Sigmoid colon (tissue), 7 donors: ENCODE data around the gene C1orf167. TPM values are rescaled to one million over a fixed set of nuclear protein-coding genes. Genes with fewer than 3 reads are reported as not detected.

Source experiments
- DNase-seq: peaks from one replicate; pipeline ENCODE4 v3.0.0-alpha.2; 2019
- H3K27ac ChIP-seq, 4 donors: fragments of 200-600 bp; sonication (generic); one replicate each; pipeline ENCODE4 v1.5.1; 2016 to 2019; ENCODE audit warnings: mild to moderate bottlenecking in 1 of 4
- H3K27me3 ChIP-seq, 3 donors: fragments of 200-600 bp; sonication (generic); one replicate each; pipeline ENCODE4 v1.5.1; 2019; ENCODE audit warnings: mild to moderate bottlenecking in 1 of 3
- H3K36me3 ChIP-seq, 4 donors: fragments of 200-600 bp; sonication (generic); one replicate each; pipeline ENCODE4 v1.5.1; 2016 to 2019
- H3K4me1 ChIP-seq, 4 donors: fragments of 200-600 bp; sonication (generic); one replicate each; pipeline ENCODE4 v1.5.1; 2017 to 2019
- H3K4me3 ChIP-seq, 4 donors: fragments of 200-600 bp; sonication (generic); one replicate each; pipeline ENCODE4 v1.5.1; 2017 to 2019; ENCODE audit warnings: mild to moderate bottlenecking in 2 of 4, moderate library complexity in 1 of 4
- H3K9me3 ChIP-seq, 4 donors: fragments of 200-600 bp in 3 of 4; sonication (generic) in 3 of 4; one replicate each; pipeline versions ENCODE4 v1.5.1 to v1.6.1; 2013 to 2019
- CTCF ChIP-seq, 4 experiments: fragments of 450-650 bp in 3 of 4; fragments of 200-600 bp in 1 of 4; IDR thresholded peaks; one replicate each; pipeline ENCODE4 v1.5.1; 2016 to 2019; ENCODE audit warnings: antibody characterized with exemption in 4 of 4, mild to moderate bottlenecking in 3 of 4, moderate library complexity in 2 of 4
- EP300 ChIP-seq, 4 donors: sonication (generic); formaldehyde crosslinking; IDR thresholded peaks; one replicate each; pipeline ENCODE4 v1.6.1; 2017; ENCODE audit warnings: antibody characterized with exemption in 4 of 4
- POLR2A ChIP-seq, 2 donors: fragments of 450-650 bp; IDR thresholded peaks; one replicate each; pipeline ENCODE4 v1.6.1; 2016; ENCODE audit warnings: antibody characterized with exemption in 2 of 2, mild to moderate bottlenecking in 2 of 2, moderate library complexity in 2 of 2
- POLR2AphosphoS5 ChIP-seq, 4 donors: sonication (generic); formaldehyde crosslinking; IDR thresholded peaks; one replicate each; pipeline ENCODE4 v1.6.1; 2017; ENCODE audit warnings: antibody characterized with exemption in 4 of 4
- WGBS, 2 donors: extraction: QIAGEN DNeasy Blood & Tissue Kit; methylation state at CpG; one replicate each; pipeline ENCODE4 v1.1.7; 2013; 5-methylcytosine and 5-hydroxymethylcytosine counted together
- intact Hi-C: fragments of 100-400 bp; cut with DNase I; formaldehyde crosslinking; loops from one replicate; pipeline ENCODE4 v1.15.1; 2023
- polyA plus RNA-seq, 3 donors: library from polyadenylated mRNA; stranded (reverse); fragments of 200-250 nt; gene quantifications; one replicate each; pipeline ENCODE4 v1.2.3, GENCODE V29; 2013
- total RNA-seq, 4 donors: library from RNA; depleted of rRNA; stranded (reverse); fragments of >200 nt; gene quantifications; one replicate each; pipeline ENCODE4 v1.1.0, GENCODE V29; 2016
- donor health status: healthy with polysubstance abuse.
- donor health status: Bipolar disorder and iron deficiency.
- donor health status: healthy.

C1orf167 gene
- 1 to 10 TPM in 2 of 4 donors, under 1 TPM in 1, not detected in 1; 0.66 to 1.8 (median 1.1) TPM for total RNA-seq
- polyA plus RNA-seq = 1 to 10 TPM; 1.6 to 2.4 (median 2.2) TPM

GRCh38 chr1:11761988-11762406 is at the start of gene C1orf167:
C1orf167 (plus strand) TSS chr1:11762193; CDS start chr1:11764401, 2,208 bp downstream.
- no peaks in the 10 kb centered on the region for H3K36me3 ChIP-seq
- no peak within 1 kb of the TSS for H3K27ac ChIP-seq
- intact Hi-C loops = no loop called here
- H3K4me3 ChIP-seq = no peak within 1 kb of the TSS
- TF ChIP-seq POLR2AphosphoS5 (IDR thresholded peaks at IDR 0.05) (no peak), CTCF (IDR thresholded peaks at IDR 0.05) (no peak)
- peaks cover 15 to 51% (median 16%) of the 10 kb centered on the region in 3 donors for H3K27me3 ChIP-seq
- peaks cover 0 to 6% (median 3%) of the 10 kb centered on the region in 4 donors for H3K4me1 ChIP-seq
- H3K9me3 ChIP-seq = no peaks in the 10 kb centered on the region
- no peak for DNase-seq
- 7% methylated on average over 29 of the region's 29 CpGs for WGBS, 2 donors

GRCh38 chr1:11712285-11712684 is 49.7 kb upstream of the C1orf167 start:
- H3K36me3 ChIP-seq = no peaks in the 10 kb centered on the region
- H3K27ac ChIP-seq = no peak overlapping the region
- H3K4me1 ChIP-seq = no peaks in the 10 kb centered on the region
- intact Hi-C loops = no loop called here
- no peak for DNase-seq
- no peak for TF ChIP-seq CTCF (IDR thresholded peaks at IDR 0.05)
- TF ChIP-seq POLR2AphosphoS5 (IDR thresholded peaks at IDR 0.05) = no peak
- no peak for TF ChIP-seq EP300 (IDR thresholded peaks at IDR 0.05)
- no peak for TF ChIP-seq POLR2A (IDR thresholded peaks at IDR 0.05)
- H3K27me3 ChIP-seq = peaks cover 0 to 14% (median 0%) of the 10 kb centered on the region in 3 donors
- WGBS, 2 donors = 89 to 92% methylated on average over 8 of the region's 8 CpGs
- H3K4me3 ChIP-seq = no peak overlapping the region
- H3K9me3 ChIP-seq = no peaks in the 10 kb centered on the region

- DNase-seq = no peak
- Histone ChIP-seq H3K36me3 (no peaks in the 10 kb centered on the region), H3K9me3 (no peaks in the 10 kb centered on the region), H3K4me1 (no peaks in the 10 kb centered on the region), H3K27me3 (peaks cover 0 to 14% (median 0%) of the 10 kb centered on the region in 3 donors), H3K4me3 (no peak overlapping the region), H3K27ac (no peak overlapping the region)
- TF ChIP-seq EP300 (IDR thresholded peaks at IDR 0.05) = no peak
- TF ChIP-seq POLR2AphosphoS5 (IDR thresholded peaks at IDR 0.05) = no peak
- no peak for TF ChIP-seq POLR2A (IDR thresholded peaks at IDR 0.05)
- no peak for TF ChIP-seq CTCF (IDR thresholded peaks at IDR 0.05)
- intact Hi-C loops = no loop called here
- WGBS, 2 donors = 75 to 84% methylated on average over 11 of the region's 11 CpGs
These were observed 48.9 kb upstream of the C1orf167 start for GRCh38 chr1:11713095-11713494.

GRCh38 chr1:11714831-11715575 is 47.0 kb upstream of the C1orf167 start:
- intact Hi-C loops = no loop called here
- Histone ChIP-seq H3K36me3 (no peaks in the 10 kb centered on the region), H3K4me1 (peaks cover 0 to 10% (median 8%) of the 10 kb centered on the region in 4 donors), H3K27me3 (peaks cover 0 to 14% (median 0%) of the 10 kb centered on the region in 3 donors), H3K9me3 (no peaks in the 10 kb centered on the region), H3K27ac (no peak overlapping the region), H3K4me3 (no peak overlapping the region)
- DNase-seq = no peak
- 83 to 87% methylated on average over 24 of the region's 24 CpGs for WGBS, 2 donors
- no peak for TF ChIP-seq POLR2AphosphoS5 (IDR thresholded peaks at IDR 0.05)
- no peak for TF ChIP-seq EP300 (IDR thresholded peaks at IDR 0.05)
- TF ChIP-seq CTCF (IDR thresholded peaks at IDR 0.05) = no peak
- TF ChIP-seq POLR2A (IDR thresholded peaks at IDR 0.05) = no peak
